ENCODE results near the gene TMC6.

TMC6 gene

DNA sequence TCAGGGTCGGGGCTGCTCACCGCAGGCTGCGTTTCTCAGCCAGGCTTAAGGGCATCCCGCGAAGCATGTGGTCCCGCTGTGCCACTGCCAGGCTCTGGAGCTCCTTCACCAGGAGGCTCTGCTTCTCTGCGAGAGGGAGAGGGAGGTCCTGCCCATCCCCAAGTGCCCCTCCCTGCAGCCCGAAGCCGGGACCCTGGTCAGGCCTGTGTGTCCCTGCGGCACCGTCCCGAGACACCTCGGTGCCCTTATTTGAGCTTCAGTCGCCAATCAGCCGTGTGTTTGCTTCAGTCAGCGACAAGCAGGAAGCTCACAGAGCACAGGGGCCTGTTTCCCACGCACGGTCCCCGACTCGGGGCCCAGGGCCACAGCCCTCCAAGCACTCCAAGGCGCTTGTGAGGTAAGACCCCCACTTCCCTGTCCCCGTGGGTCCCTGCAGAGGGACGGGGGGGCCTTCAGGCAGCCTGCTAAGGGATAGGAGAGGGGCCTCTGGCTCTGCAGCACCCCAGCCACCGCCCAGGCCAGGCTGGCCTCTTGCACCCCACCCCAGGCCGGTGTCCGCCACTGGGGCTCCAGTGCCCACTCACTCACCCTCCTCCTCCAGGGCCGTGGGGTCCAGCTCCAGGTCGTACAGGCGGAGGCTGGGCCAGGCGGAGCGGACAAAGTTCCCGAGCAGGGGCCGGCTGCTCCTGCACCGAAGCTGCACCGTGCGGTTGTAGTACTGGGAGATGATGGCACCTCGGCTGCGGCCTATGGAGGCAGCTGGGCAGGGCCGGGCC, 3.2 kb downstream of the TMC6 start:
- no peak overlapping the region for H3K27ac Mint-ChIP-seq
- H3K36me3 Mint-ChIP-seq (ENCODE audit: low read depth): peaks cover 17% of the 10 kb centered on the region
- H3K27me3 Mint-ChIP-seq (ENCODE audit: low read depth, poor library complexity): peaks cover under 1% of the 10 kb centered on the region
- no peaks in the 10 kb centered on the region for H3K9me3 Mint-ChIP-seq
- no peak for DNase-seq
- TF ChIP-seq, protein P1, sequence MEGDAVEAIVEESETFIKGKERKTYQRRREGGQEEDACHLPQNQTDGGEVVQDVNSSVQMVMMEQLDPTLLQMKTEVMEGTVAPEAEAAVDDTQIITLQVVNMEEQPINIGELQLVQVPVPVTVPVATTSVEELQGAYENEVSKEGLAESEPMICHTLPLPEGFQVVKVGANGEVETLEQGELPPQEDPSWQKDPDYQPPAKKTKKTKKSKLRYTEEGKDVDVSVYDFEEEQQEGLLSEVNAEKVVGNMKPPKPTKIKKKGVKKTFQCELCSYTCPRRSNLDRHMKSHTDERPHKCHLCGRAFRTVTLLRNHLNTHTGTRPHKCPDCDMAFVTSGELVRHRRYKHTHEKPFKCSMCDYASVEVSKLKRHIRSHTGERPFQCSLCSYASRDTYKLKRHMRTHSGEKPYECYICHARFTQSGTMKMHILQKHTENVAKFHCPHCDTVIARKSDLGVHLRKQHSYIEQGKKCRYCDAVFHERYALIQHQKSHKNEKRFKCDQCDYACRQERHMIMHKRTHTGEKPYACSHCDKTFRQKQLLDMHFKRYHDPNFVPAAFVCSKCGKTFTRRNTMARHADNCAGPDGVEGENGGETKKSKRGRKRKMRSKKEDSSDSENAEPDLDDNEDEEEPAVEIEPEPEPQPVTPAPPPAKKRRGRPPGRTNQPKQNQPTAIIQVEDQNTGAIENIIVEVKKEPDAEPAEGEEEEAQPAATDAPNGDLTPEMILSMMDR (IDR thresholded peaks at IDR 0.05): no peak
- H3K4me1 Mint-ChIP-seq: peaks cover 33% of the 10 kb centered on the region
- H3K4me3 Mint-ChIP-seq: no peak overlapping the region

DNA sequence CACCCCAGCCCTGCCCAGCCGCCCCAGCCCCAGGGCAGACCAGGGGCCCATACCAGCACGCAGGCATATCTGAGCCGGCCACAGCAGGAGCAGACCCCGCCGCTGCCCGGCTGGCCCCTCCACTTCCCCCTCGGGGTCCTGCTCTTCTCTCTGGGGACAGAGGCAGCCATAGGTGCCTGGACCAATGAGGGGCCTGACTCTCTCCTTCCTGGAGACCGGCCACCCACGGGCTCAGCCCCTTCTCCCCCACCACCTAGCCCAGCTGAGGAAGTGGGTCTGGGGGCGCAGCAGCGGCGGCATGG, 3.8 kb downstream of the TMC6 start:
- no peak for DNase-seq
- Mint-ChIP-seq H3K9me3 (no peaks in the 10 kb centered on the region), H3K27me3 (ENCODE audit: low read depth, poor library complexity) (no peaks in the 10 kb centered on the region), H3K4me1 (peaks cover 28% of the 10 kb centered on the region), H3K4me3 (no peak overlapping the region), H3K36me3 (ENCODE audit: low read depth) (peaks cover 20% of the 10 kb centered on the region), H3K27ac (no peak overlapping the region)
- TF ChIP-seq, protein P1 (IDR thresholded peaks at IDR 0.05): no peak

DNA sequence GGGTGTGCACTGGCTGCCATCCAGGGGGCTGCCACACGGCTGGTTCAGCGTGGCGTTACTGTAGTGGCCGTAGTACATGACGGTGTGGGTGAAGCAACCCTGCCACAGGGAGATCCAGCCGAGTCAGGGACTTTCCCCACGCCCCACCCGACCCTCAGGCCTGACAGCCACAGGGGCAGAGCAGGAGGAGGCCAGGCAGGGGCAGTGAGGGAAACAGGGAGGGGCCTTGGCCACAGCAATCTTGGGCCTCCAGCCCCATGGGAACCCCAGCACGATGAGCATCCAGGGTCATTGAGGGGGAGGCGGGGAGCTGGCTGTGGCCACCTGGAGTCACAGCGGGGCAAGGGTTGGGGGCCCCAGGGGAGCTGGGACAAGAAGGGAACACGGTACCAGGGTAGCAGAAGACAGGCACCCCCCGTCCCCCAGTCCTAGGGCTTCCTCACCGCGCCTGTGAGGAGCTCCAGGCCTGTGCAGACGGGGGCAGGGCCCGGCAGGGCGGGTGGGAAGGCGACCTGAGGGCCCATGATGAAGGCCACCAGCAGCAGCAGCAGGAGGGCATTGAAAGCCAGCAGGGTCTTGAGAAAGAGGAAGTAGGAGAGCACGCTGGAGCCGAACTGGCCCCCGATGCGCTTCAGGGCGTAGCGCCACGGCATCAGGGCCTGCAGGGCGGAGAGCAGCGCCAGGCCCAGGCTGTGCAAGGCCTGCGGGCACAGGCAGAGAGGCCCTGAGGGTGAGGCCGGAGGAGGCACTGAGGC, 4.3 kb downstream of the TMC6 start:
- Mint-ChIP-seq H3K4me3 (no peak overlapping the region), H3K9me3 (no peaks in the 10 kb centered on the region), H3K27me3 (ENCODE audit: low read depth, poor library complexity) (no peaks in the 10 kb centered on the region), H3K36me3 (ENCODE audit: low read depth) (peaks cover 20% of the 10 kb centered on the region), H3K27ac (no peak overlapping the region), H3K4me1 (peaks cover 22% of the 10 kb centered on the region)
- no peak for DNase-seq
- TF ChIP-seq, protein P1 (IDR thresholded peaks at IDR 0.05): no peak

DNA sequence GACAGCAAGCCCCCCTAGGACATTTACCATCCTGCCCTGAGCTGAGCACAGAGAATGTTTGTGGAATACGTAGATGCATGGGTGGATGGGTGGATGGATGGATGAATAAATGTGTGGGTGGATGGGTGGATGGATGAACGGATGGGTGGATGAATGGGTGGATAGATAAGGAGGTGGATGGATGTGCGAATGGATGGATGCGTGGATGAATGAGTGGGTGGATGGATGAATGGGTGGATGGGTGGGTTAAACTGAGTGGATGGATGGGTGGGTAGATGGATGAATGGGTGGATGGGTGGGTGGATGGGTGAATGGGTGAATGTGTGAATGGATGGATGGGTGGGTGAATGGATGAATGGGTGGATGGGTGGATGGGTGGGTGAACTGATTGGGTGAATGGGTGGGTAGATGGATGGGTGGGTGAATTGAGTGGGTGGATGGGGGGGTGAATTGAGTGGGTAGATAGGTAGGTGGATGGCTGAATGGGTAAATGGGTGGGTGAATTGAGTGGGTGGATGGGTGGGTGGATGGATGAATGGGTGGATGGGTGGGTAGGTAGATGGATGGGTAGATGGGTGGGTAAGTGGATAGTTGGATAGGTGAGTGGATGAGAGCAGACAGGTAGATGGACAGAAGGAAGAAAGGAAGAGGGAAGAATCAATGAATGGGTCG, 5.2 kb downstream of the TMC6 start:
- peaks cover 16% of the 10 kb centered on the region for H3K4me1 Mint-ChIP-seq
- H3K36me3 Mint-ChIP-seq (ENCODE audit: low read depth): peaks cover 20% of the 10 kb centered on the region
- no peak overlapping the region for H3K4me3 Mint-ChIP-seq
- DNase-seq: no peak
- TF ChIP-seq, protein P1 (IDR thresholded peaks at IDR 0.05): no peak
- H3K27ac Mint-ChIP-seq: no peak overlapping the region
- no peaks in the 10 kb centered on the region for H3K27me3 Mint-ChIP-seq (ENCODE audit: low read depth, poor library complexity)
- H3K9me3 Mint-ChIP-seq: no peaks in the 10 kb centered on the region

DNA sequence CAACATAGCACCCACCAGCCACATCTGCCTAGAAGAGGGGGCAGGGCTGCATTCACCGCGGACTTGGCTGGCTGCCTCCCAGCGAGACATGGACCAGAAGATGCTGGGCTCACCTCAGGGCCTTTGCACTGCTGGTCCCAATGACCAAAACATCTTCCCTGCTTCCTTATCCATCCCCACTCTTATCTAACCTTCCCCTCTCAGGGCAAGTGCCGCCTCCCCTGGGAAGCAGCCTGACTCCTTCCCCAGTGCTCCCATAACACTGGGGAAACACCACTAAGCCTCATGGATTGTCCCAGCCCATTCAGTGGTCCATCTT, 5.7 kb downstream of the TMC6 start:
- peaks cover 20% of the 10 kb centered on the region for H3K36me3 Mint-ChIP-seq (ENCODE audit: low read depth)
- peaks cover 19% of the 10 kb centered on the region for H3K4me1 Mint-ChIP-seq
- H3K27me3 Mint-ChIP-seq (ENCODE audit: low read depth, poor library complexity): no peaks in the 10 kb centered on the region
- no peak for DNase-seq
- no peak overlapping the region for H3K4me3 Mint-ChIP-seq
- no peak overlapping the region for H3K27ac Mint-ChIP-seq
- TF ChIP-seq, protein P1 (IDR thresholded peaks at IDR 0.05): no peak
- H3K9me3 Mint-ChIP-seq: no peaks in the 10 kb centered on the region

All from nephron progenitor cell (in vitro differentiated cells).